ENCODE results near the gene ATP11C. TPM values are rescaled to one million over a fixed set of nuclear protein-coding genes. Genes with fewer than 3 reads are reported as not detected.

The ATP11C gene
- total and polyA plus RNA-seq, 2 experiments from 2014 or later, result 44.0 to 90.7 TPM

DNA sequence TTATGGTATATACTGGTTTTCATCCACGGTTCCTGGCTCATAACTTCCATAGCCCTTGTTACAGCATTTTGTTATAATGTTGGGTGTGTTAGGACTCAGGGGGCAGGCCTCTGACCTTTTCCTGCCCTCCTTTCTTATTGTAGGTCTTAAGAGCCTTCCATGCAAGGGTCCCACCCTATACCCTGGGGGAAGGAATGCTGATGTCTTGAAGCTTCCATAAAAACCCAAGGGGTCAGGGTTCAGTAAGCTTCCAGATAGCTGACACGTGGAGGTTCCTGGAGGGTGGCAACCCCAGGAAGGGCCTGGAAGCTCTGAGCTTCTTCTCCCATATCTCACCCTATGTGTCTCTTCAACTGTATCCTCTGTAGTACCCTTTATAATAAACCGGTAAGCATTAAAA lies 29.6 kb downstream of the ATP11C start (continued):
- TF ChIP-seq, protein P1, sequence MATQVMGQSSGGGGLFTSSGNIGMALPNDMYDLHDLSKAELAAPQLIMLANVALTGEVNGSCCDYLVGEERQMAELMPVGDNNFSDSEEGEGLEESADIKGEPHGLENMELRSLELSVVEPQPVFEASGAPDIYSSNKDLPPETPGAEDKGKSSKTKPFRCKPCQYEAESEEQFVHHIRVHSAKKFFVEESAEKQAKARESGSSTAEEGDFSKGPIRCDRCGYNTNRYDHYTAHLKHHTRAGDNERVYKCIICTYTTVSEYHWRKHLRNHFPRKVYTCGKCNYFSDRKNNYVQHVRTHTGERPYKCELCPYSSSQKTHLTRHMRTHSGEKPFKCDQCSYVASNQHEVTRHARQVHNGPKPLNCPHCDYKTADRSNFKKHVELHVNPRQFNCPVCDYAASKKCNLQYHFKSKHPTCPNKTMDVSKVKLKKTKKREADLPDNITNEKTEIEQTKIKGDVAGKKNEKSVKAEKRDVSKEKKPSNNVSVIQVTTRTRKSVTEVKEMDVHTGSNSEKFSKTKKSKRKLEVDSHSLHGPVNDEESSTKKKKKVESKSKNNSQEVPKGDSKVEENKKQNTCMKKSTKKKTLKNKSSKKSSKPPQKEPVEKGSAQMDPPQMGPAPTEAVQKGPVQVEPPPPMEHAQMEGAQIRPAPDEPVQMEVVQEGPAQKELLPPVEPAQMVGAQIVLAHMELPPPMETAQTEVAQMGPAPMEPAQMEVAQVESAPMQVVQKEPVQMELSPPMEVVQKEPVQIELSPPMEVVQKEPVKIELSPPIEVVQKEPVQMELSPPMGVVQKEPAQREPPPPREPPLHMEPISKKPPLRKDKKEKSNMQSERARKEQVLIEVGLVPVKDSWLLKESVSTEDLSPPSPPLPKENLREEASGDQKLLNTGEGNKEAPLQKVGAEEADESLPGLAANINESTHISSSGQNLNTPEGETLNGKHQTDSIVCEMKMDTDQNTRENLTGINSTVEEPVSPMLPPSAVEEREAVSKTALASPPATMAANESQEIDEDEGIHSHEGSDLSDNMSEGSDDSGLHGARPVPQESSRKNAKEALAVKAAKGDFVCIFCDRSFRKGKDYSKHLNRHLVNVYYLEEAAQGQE (IDR thresholded peaks at IDR 0.05; ENCODE audit: unreplicated experiment), result no peak
- TF ChIP-seq JUNB (IDR thresholded peaks at IDR 0.05; ENCODE audit: unreplicated experiment) (no peak), CREB1 (CRISPR knock-in tag; IDR thresholded peaks at IDR 0.05; ENCODE audit: low read depth) (no peak), EZH2 (IDR thresholded peaks at IDR 0.05; ENCODE audit: low read depth, unreplicated experiment) (no peak), ZNF331 (CRISPR knock-in tag; IDR thresholded peaks at IDR 0.05; ENCODE audit: low read depth) (no peak)

DNA sequence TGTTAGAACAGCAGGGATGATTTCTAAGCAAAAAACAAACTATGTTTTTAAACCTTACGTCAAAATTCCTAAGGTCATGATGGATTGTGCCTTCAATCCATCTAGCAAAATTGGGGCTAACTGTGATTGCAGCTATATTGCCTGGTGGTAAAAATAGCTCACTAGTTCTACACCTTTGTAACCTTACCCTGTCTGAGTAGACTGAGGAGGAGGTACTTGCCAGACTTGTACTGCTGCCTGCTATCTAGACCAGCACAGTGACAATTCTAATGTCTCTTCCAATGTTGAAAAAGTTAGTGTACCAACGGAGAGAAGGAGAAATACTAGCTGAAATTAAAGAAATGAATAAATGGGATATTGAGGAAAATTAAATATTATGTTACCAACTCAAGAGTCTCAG lies 30.3 kb downstream of the ATP11C start:
- H4K20me1 ChIP-seq (replicated peaks; ENCODE audit: insufficient read depth), result no peaks in the 10 kb centered on the region; the same call in 1 of the 2 replicates
- no peaks in the 10 kb centered on the region for H3K36me3 Mint-ChIP-seq (ENCODE audit: low read depth)
- no peak for ATAC-seq
- TF ChIP-seq EZH2phosphoT487 (IDR thresholded peaks at IDR 0.05; ENCODE audit: unreplicated experiment) (no peak), JUNB (IDR thresholded peaks at IDR 0.05; ENCODE audit: unreplicated experiment) (no peak), EZH2 (IDR thresholded peaks at IDR 0.05; ENCODE audit: low read depth, unreplicated experiment) (no peak), CREB1 (CRISPR knock-in tag; IDR thresholded peaks at IDR 0.05; ENCODE audit: low read depth) (no peak), ZNF114 (CRISPR knock-in tag; IDR thresholded peaks at IDR 0.05) (no peak), NANOG (IDR thresholded peaks at IDR 0.05; ENCODE audit: borderline replicate concordance) (no peak), ZNF331 (CRISPR knock-in tag; IDR thresholded peaks at IDR 0.05; ENCODE audit: low read depth) (no peak), POLR2AphosphoS5 (IDR thresholded peaks at IDR 0.05; ENCODE audit: low read depth) (no peak)
- TF ChIP-seq, protein P2, sequence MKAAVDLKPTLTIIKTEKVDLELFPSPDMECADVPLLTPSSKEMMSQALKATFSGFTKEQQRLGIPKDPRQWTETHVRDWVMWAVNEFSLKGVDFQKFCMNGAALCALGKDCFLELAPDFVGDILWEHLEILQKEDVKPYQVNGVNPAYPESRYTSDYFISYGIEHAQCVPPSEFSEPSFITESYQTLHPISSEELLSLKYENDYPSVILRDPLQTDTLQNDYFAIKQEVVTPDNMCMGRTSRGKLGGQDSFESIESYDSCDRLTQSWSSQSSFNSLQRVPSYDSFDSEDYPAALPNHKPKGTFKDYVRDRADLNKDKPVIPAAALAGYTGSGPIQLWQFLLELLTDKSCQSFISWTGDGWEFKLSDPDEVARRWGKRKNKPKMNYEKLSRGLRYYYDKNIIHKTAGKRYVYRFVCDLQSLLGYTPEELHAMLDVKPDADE (IDR thresholded peaks at IDR 0.05), result no peak
- TF ChIP-seq, protein P1 (IDR thresholded peaks at IDR 0.05; ENCODE audit: unreplicated experiment), result no peak

More for the DNA sequence above, 30.3 kb downstream of the ATP11C start:
- Mint-ChIP-seq H3K27ac (no peak overlapping the region), H3K27me3 (ENCODE audit: insufficient read depth, low read depth, poor library complexity) (peaks cover 2% of the 10 kb centered on the region), H3K9me3 (no peaks in the 10 kb centered on the region), H3K4me3 (no peak overlapping the region), H3K4me1 (peaks cover 19% of the 10 kb centered on the region)
- no peaks in the 10 kb centered on the region for H3K27me3 ChIP-seq (ENCODE audit: insufficient read depth)
- H2AFZ ChIP-seq, result no peak overlapping the region
- H3K4me1 ChIP-seq (ENCODE audit: insufficient read depth), result peaks cover 11% of the 10 kb centered on the region; the same call in 1 of the 2 replicates
- peaks cover 76% of the 10 kb centered on the region for H3K79me2 ChIP-seq (replicated peaks; ENCODE audit: insufficient read depth)
- H3K36me3 ChIP-seq (ENCODE audit: insufficient read depth), result no peaks in the 10 kb centered on the region
- H3K4me3 ChIP-seq, result no peak overlapping the region
- no peaks in the 10 kb centered on the region for H3F3A ChIP-seq (replicated peaks; ENCODE audit: low read depth)
- no peak overlapping the region for H3K27ac ChIP-seq (ENCODE audit: low read depth)
- no peak overlapping the region for H3K4me2 ChIP-seq
- H3K9me2 ChIP-seq (ENCODE audit: insufficient read depth), result no peaks in the 10 kb centered on the region
- no peak for DNase-seq (ENCODE audit: low spot score)

Data from GM23338 (cell line).